ENCODE measurements around the gene GOLGA6B. TPM values are rescaled to one million over a fixed set of nuclear protein-coding genes. Genes with fewer than 3 reads are reported as not detected.

Gene GOLGA6B
- total RNA-seq, 1 donor from 2014 or later: not detected

Other genes starting within 250 kb of the GOLGA6B start
- gene ARIH1, start 180.4 kb upstream of the GOLGA6B start, total RNA-seq (ENCODE audit: unreplicated experiment): 291 TPM
- not detected for gene HIGD2B, start 31.5 kb downstream of the GOLGA6B start, total RNA-seq (ENCODE audit: unreplicated experiment)
- gene BBS4, start 31.5 kb downstream of the GOLGA6B start, total RNA-seq (ENCODE audit: unreplicated experiment): 17.7 TPM
- 33.5 TPM for gene ADPGK, start 129.1 kb downstream of the GOLGA6B start, total RNA-seq (ENCODE audit: unreplicated experiment)

All from glutamatergic neuron (in vitro differentiated cells).